Epithelial cell of esophagus (primary cell): Measurements from ENCODE around the gene PLA2G4E.

ENCODE experiments used
- DNase-seq: peaks from one replicate; pipeline ENCODE4 v3.0.0; 2010; ENCODE audit warnings: low read depth
- H3K4me3 ChIP-seq: 2 replicates; pipeline ENCODE4 v1.5.1; 2011; ENCODE audit warnings: mild to moderate bottlenecking, low read length, control low read depth
- TF ChIP-seq, protein P1 (sequence below): IDR thresholded peaks from 2 replicates; pipeline ENCODE4 v1.5.1; 2011; ENCODE audit warnings: low read depth, mild to moderate bottlenecking, low read length, control low read depth, inconsistent platforms; ENCODE audit not compliant: insufficient read depth; ENCODE audit errors: missing control alignments

Gene PLA2G4E

DNA sequence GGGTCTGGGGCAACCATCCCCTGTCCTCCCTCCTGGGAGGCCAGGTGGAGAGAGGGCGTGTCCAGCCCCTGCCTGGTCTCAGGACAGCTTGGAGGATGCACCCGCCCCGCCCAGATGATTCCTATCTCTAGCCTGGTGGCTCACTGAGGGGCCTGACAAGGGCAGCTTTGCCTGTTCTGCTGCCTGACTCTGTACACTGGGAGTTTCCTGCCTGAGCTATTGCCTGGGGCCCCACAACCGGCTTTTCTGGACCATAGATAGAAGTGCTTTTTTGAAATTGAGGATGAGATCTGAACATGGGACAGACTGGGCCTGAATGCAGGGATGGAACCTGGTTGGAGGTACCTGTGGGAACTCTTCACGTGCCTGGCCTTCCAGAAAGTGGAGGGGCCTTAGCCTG, 751 bp upstream of the PLA2G4E start:
- TF ChIP-seq, protein P1, sequence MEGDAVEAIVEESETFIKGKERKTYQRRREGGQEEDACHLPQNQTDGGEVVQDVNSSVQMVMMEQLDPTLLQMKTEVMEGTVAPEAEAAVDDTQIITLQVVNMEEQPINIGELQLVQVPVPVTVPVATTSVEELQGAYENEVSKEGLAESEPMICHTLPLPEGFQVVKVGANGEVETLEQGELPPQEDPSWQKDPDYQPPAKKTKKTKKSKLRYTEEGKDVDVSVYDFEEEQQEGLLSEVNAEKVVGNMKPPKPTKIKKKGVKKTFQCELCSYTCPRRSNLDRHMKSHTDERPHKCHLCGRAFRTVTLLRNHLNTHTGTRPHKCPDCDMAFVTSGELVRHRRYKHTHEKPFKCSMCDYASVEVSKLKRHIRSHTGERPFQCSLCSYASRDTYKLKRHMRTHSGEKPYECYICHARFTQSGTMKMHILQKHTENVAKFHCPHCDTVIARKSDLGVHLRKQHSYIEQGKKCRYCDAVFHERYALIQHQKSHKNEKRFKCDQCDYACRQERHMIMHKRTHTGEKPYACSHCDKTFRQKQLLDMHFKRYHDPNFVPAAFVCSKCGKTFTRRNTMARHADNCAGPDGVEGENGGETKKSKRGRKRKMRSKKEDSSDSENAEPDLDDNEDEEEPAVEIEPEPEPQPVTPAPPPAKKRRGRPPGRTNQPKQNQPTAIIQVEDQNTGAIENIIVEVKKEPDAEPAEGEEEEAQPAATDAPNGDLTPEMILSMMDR = no peak
- H3K4me3 ChIP-seq = no peak overlapping the region
- DNase-seq = peak; percentile 77

- no peak overlapping the region for H3K4me3 ChIP-seq
- no peak for DNase-seq
- TF ChIP-seq, protein P1 = no peak
Observed at GRCh38 chr15:42018306-42019224, 2.3 kb downstream of the PLA2G4E start.

DNA sequence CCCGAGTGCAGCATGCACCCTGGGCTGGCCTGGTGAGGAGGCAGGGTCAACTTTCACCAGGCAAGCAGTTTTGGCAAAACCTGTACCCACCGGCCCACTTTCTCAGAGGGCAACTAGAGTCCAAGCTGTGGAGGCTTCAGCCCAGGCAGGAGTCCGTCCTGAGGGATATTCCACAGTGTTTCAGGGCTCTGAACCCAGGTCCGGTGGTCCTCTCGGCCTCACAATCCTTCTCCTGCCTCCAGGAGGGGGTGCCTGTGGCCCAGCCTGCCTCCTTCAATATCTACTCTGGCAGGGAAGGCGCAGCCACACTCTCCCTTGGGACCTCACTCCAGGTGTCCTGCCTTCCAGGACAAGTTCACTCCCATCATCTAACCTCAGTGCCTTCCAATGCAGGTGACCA, 3.9 kb downstream of the PLA2G4E start:
- TF ChIP-seq, protein P1 = no peak
- DNase-seq = no peak
- H3K4me3 ChIP-seq = no peak overlapping the region

- TF ChIP-seq, protein P1 = no peak
- DNase-seq = no peak
- no peak overlapping the region for H3K4me3 ChIP-seq
Observed at GRCh38 chr15:42014406-42014805, 6.4 kb downstream of the PLA2G4E start.

- TF ChIP-seq, protein P1 = no peak
- DNase-seq = no peak
Observed at GRCh38 chr15:42012928-42013482, 7.8 kb downstream of the PLA2G4E start.

GRCh38 chr15:42012241-42012640, 8.6 kb downstream of the PLA2G4E start:
- TF ChIP-seq, protein P1 = no peak
- no peak overlapping the region for H3K4me3 ChIP-seq
- peak; percentile 50 for DNase-seq

More at GRCh38 chr15:42012928-42013482, 7.8 kb downstream of the PLA2G4E start:
- no peak overlapping the region for H3K4me3 ChIP-seq

DNA sequence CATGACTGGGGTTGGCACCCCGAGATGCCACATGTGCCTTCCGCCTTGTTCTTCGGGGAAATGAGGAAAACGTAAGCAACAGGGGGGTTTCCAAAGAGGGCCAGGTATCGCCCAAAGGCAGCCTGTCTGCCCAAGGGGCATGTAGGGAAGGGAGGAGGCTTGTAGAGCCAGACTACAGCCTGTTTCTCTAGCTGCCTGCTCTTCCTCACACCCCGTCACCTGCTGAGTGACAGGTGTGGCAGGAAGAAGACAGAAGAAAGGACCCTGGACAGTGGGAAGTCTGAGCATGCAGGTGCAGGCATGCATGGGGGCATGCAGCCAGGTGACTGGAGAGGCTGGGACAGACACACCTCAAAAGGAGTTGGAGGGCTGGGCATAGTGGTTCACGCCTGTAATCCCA, 9.8 kb downstream of the PLA2G4E start:
- TF ChIP-seq, protein P1 = no peak
- no peak overlapping the region for H3K4me3 ChIP-seq
- peak; percentile 63 for DNase-seq
